ENCODE results near the gene ARHGEF7. TPM values are rescaled to one million over a fixed set of nuclear protein-coding genes. Genes with fewer than 3 reads are reported as not detected.

Gene ARHGEF7
- total RNA-seq, 2 experiments from 2014 or later, result 78.9 to 82.0 TPM

GRCh38 chr13:111275995-111276618 is 161.0 kb downstream of the ARHGEF7 start:
- H3K27me3 Mint-ChIP-seq, result no peaks in the 10 kb centered on the region
- DNase-seq, result no peak
- POLR2A ChIA-PET, result no interaction called here
- H3K4me3 Mint-ChIP-seq, result no peak overlapping the region
- H3K4me1 Mint-ChIP-seq, result peaks cover 4% of the 10 kb centered on the region
- H3K27ac Mint-ChIP-seq, result no peak overlapping the region
- H3K9me3 Mint-ChIP-seq, result no peaks in the 10 kb centered on the region
- ATAC-seq (ENCODE audit: low read depth), result no peak
- peaks cover 9% of the 10 kb centered on the region for H3K36me3 Mint-ChIP-seq

GRCh38 chr13:111278258-111278657 is 163.1 kb downstream of the ARHGEF7 start:
- Mint-ChIP-seq H3K27me3 (no peaks in the 10 kb centered on the region), H3K27ac (no peak overlapping the region), H3K9me3 (no peaks in the 10 kb centered on the region), H3K4me3 (no peak overlapping the region), H3K4me1 (peaks cover 6% of the 10 kb centered on the region), H3K36me3 (peaks cover 10% of the 10 kb centered on the region)
- ATAC-seq (ENCODE audit: low read depth), result no peak
- DNase-seq, result no peak
- POLR2A ChIA-PET, result no interaction called here

- DNase-seq (no peak), ATAC-seq (ENCODE audit: low read depth) (no peak)
- Mint-ChIP-seq H3K36me3 (peaks cover 13% of the 10 kb centered on the region), H3K27me3 (no peaks in the 10 kb centered on the region), H3K9me3 (no peaks in the 10 kb centered on the region), H3K4me3 (no peak overlapping the region), H3K27ac (no peak overlapping the region), H3K4me1 (peaks cover 6% of the 10 kb centered on the region)
- POLR2A ChIA-PET, result interaction anchor here (0.6 kb wide), 1 partner anchor 945 kb away, joined by 4 read pairs; no protein-coding TSS in a partner anchor
These were observed 163.9 kb downstream of the ARHGEF7 start for GRCh38 chr13:111278743-111279652.

- Mint-ChIP-seq H3K27ac (no peak overlapping the region), H3K9me3 (no peaks in the 10 kb centered on the region), H3K36me3 (peaks cover 17% of the 10 kb centered on the region), H3K4me3 (no peak overlapping the region), H3K4me1 (peaks cover 6% of the 10 kb centered on the region), H3K27me3 (no peaks in the 10 kb centered on the region)
- POLR2A ChIA-PET, result no interaction called here
- ATAC-seq (ENCODE audit: low read depth) (no peak), DNase-seq (no peak)
These were observed 165.1 kb downstream of the ARHGEF7 start for GRCh38 chr13:111280226-111280625.

GRCh38 chr13:111280681-111281585 is 165.8 kb downstream of the ARHGEF7 start:
- ATAC-seq (ENCODE audit: low read depth) (no peak), DNase-seq (no peak)
- POLR2A ChIA-PET, result no interaction called here
- Mint-ChIP-seq H3K36me3 (peaks cover 16% of the 10 kb centered on the region), H3K4me1 (peaks cover 5% of the 10 kb centered on the region), H3K9me3 (no peaks in the 10 kb centered on the region), H3K27ac (no peak overlapping the region), H3K27me3 (no peaks in the 10 kb centered on the region), H3K4me3 (no peak overlapping the region)

GRCh38 chr13:111281751-111282311 is 166.7 kb downstream of the ARHGEF7 start:
- Mint-ChIP-seq H3K9me3 (no peaks in the 10 kb centered on the region), H3K4me3 (no peak overlapping the region), H3K36me3 (peaks cover 19% of the 10 kb centered on the region), H3K27ac (no peak overlapping the region), H3K4me1 (peaks cover 4% of the 10 kb centered on the region), H3K27me3 (no peaks in the 10 kb centered on the region)
- DNase-seq, result no peak
- POLR2A ChIA-PET, result no interaction called here
- no peak for ATAC-seq (ENCODE audit: low read depth)

GRCh38 chr13:111282425-111282824 is 167.3 kb downstream of the ARHGEF7 start:
- H3K36me3 Mint-ChIP-seq, result peaks cover 21% of the 10 kb centered on the region
- DNase-seq (no peak), ATAC-seq (ENCODE audit: low read depth) (no peak)
- no peaks in the 10 kb centered on the region for H3K27me3 Mint-ChIP-seq
- H3K9me3 Mint-ChIP-seq, result no peaks in the 10 kb centered on the region
- peaks cover 4% of the 10 kb centered on the region for H3K4me1 Mint-ChIP-seq
- no peak overlapping the region for H3K27ac Mint-ChIP-seq
- no peak overlapping the region for H3K4me3 Mint-ChIP-seq
- POLR2A ChIA-PET, result no interaction called here

- no peaks in the 10 kb centered on the region for H3K9me3 Mint-ChIP-seq
- H3K4me1 Mint-ChIP-seq, result peaks cover 2% of the 10 kb centered on the region
- peaks cover 21% of the 10 kb centered on the region for H3K36me3 Mint-ChIP-seq
- H3K27ac Mint-ChIP-seq, result no peak overlapping the region
- no peak overlapping the region for H3K4me3 Mint-ChIP-seq
- POLR2A ChIA-PET, result no interaction called here
- no peak for ATAC-seq (ENCODE audit: low read depth)
- H3K27me3 Mint-ChIP-seq, result no peaks in the 10 kb centered on the region
- no peak for DNase-seq
These were observed 167.9 kb downstream of the ARHGEF7 start for GRCh38 chr13:111282997-111283396.

GRCh38 chr13:111283457-111283856 is 168.3 kb downstream of the ARHGEF7 start:
- H3K36me3 Mint-ChIP-seq, result peaks cover 21% of the 10 kb centered on the region
- POLR2A ChIA-PET, result no interaction called here

GRCh38 chr13:111283991-111284390 is 168.9 kb downstream of the ARHGEF7 start:
- peaks cover 1% of the 10 kb centered on the region for H3K4me1 Mint-ChIP-seq
- no peaks in the 10 kb centered on the region for H3K27me3 Mint-ChIP-seq
- no peak overlapping the region for H3K4me3 Mint-ChIP-seq
- peaks cover 16% of the 10 kb centered on the region for H3K36me3 Mint-ChIP-seq
- no peak overlapping the region for H3K27ac Mint-ChIP-seq
- ATAC-seq (ENCODE audit: low read depth) (no peak), DNase-seq (no peak)
- H3K9me3 Mint-ChIP-seq, result no peaks in the 10 kb centered on the region
- POLR2A ChIA-PET, result no interaction called here

More at GRCh38 chr13:111283457-111283856, 168.3 kb downstream of the ARHGEF7 start:
- ATAC-seq (ENCODE audit: low read depth) (no peak), DNase-seq (no peak)
- Mint-ChIP-seq H3K27ac (no peak overlapping the region), H3K4me1 (peaks cover 1% of the 10 kb centered on the region), H3K27me3 (no peaks in the 10 kb centered on the region), H3K9me3 (no peaks in the 10 kb centered on the region), H3K4me3 (no peak overlapping the region)

- Mint-ChIP-seq H3K9me3 (no peaks in the 10 kb centered on the region), H3K27me3 (no peaks in the 10 kb centered on the region), H3K27ac (no peak overlapping the region), H3K36me3 (peaks cover 20% of the 10 kb centered on the region), H3K4me1 (peaks cover 1% of the 10 kb centered on the region), H3K4me3 (no peak overlapping the region)
- POLR2A ChIA-PET, result interaction anchor here (0.6 kb wide), 1 partner anchor 1181 kb away, joined by 3 read pairs; no protein-coding TSS in a partner anchor
- no peak for ATAC-seq (ENCODE audit: low read depth)
- no peak for DNase-seq
These were observed 169.5 kb downstream of the ARHGEF7 start for GRCh38 chr13:111284565-111284964.

GRCh38 chr13:111286162-111286561 is 171.1 kb downstream of the ARHGEF7 start:
- Mint-ChIP-seq H3K9me3 (no peaks in the 10 kb centered on the region), H3K36me3 (peaks cover 19% of the 10 kb centered on the region), H3K4me1 (peaks cover 1% of the 10 kb centered on the region), H3K4me3 (no peak overlapping the region), H3K27me3 (no peaks in the 10 kb centered on the region), H3K27ac (no peak overlapping the region)
- ATAC-seq (ENCODE audit: low read depth) (no peak), DNase-seq (no peak)
- POLR2A ChIA-PET, result no interaction called here

- no peaks in the 10 kb centered on the region for H3K4me1 Mint-ChIP-seq
- no peaks in the 10 kb centered on the region for H3K27me3 Mint-ChIP-seq
- peaks cover 18% of the 10 kb centered on the region for H3K36me3 Mint-ChIP-seq
- no peak for DNase-seq
- no peak overlapping the region for H3K4me3 Mint-ChIP-seq
- ATAC-seq (ENCODE audit: low read depth), result no peak
- POLR2A ChIA-PET, result no interaction called here
- no peak overlapping the region for H3K27ac Mint-ChIP-seq
- no peaks in the 10 kb centered on the region for H3K9me3 Mint-ChIP-seq
These were observed 171.6 kb downstream of the ARHGEF7 start for GRCh38 chr13:111286749-111287148.

Data from activated naive CD8-positive, alpha-beta T cell treated with anti-CD3 and anti-CD28 coated beads, Interleukin-2, amount 10 ng/mL, durations not matched to agents 7 days and 5 days (primary cell).